ENCODE results near the gene TRMO.

DNA sequence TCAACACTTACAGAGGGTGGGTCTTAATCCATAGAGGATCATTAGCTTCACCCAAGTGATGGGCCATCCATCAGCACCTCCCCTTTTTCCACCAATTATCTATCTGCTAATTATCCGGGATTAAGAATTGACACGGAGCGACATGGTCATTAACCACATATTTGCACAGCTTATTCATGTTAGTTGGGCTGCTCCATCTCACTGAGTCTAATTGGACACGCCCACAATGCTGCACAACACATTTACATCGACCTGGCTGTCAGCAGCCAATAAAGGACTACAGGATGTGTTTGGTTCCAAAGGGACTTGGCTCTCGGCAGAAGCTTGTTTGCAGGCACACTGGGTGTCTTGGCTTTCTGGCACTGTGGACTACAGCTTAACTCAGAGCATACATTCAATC, 47.7 kb downstream of the TRMO start:
- TF ChIP-seq POLR2A (IDR thresholded peaks at IDR 0.05): no peak
- TF ChIP-seq, protein P1, sequence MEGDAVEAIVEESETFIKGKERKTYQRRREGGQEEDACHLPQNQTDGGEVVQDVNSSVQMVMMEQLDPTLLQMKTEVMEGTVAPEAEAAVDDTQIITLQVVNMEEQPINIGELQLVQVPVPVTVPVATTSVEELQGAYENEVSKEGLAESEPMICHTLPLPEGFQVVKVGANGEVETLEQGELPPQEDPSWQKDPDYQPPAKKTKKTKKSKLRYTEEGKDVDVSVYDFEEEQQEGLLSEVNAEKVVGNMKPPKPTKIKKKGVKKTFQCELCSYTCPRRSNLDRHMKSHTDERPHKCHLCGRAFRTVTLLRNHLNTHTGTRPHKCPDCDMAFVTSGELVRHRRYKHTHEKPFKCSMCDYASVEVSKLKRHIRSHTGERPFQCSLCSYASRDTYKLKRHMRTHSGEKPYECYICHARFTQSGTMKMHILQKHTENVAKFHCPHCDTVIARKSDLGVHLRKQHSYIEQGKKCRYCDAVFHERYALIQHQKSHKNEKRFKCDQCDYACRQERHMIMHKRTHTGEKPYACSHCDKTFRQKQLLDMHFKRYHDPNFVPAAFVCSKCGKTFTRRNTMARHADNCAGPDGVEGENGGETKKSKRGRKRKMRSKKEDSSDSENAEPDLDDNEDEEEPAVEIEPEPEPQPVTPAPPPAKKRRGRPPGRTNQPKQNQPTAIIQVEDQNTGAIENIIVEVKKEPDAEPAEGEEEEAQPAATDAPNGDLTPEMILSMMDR (IDR thresholded peaks at IDR 0.05): no peak

Measured in Peyer's patch (tissue), 4 donors.